ENCODE results near the gene CCDC24.

DNA sequence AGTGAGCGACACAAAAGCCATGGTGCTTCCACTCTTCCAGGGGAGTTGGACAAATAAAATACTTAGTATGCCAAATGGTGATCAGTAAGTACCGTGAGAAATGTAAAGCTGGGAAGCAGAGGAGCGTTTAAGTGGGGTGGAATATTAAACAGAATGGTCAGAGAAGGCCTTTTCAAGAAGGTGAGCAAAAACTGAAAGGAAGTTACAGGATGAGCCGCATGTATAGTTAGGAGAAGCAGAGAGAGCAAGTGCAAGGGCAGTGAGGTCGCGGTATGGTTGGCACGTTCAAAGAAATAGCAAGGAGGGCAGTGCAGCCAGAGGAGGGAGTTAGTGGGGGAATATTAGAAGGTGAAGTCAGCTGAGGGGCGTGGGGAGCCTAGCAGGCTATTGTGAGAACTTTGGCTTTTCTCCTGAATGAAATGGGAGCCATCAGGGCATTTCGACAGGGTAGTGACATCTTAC, 17.4 kb upstream of the CCDC24 start:
- TF ChIP-seq POLR2A (IDR thresholded peaks at IDR 0.05) = no peak
- TF ChIP-seq, protein P1, sequence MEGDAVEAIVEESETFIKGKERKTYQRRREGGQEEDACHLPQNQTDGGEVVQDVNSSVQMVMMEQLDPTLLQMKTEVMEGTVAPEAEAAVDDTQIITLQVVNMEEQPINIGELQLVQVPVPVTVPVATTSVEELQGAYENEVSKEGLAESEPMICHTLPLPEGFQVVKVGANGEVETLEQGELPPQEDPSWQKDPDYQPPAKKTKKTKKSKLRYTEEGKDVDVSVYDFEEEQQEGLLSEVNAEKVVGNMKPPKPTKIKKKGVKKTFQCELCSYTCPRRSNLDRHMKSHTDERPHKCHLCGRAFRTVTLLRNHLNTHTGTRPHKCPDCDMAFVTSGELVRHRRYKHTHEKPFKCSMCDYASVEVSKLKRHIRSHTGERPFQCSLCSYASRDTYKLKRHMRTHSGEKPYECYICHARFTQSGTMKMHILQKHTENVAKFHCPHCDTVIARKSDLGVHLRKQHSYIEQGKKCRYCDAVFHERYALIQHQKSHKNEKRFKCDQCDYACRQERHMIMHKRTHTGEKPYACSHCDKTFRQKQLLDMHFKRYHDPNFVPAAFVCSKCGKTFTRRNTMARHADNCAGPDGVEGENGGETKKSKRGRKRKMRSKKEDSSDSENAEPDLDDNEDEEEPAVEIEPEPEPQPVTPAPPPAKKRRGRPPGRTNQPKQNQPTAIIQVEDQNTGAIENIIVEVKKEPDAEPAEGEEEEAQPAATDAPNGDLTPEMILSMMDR (IDR thresholded peaks at IDR 0.05) = no peak
